Measurements from ENCODE around the gene METTL21C.

METTL21C gene

GRCh38 chr13:102696465-102696864, 1.6 kb upstream of the METTL21C start:
- no peaks in the 10 kb centered on the region for H3K27me3 ChIP-seq (ENCODE audit: insufficient read depth, low read length)
- no peak overlapping the region for H3K27ac ChIP-seq (ENCODE audit: low read length)
- H3K4me1 ChIP-seq (ENCODE audit: insufficient read depth, low read length) = peaks cover 4% of the 10 kb centered on the region; the same call in 1 of the 2 replicates
- no peak overlapping the region for H3K9ac ChIP-seq (ENCODE audit: low read depth, low read length)
- no peaks in the 10 kb centered on the region for H3K9me3 ChIP-seq (ENCODE audit: insufficient read depth, low read depth, low read length)
- H3K36me3 ChIP-seq (ENCODE audit: insufficient read depth, low read depth, low read length) = no peaks in the 10 kb centered on the region
- no peak overlapping the region for H3K4me3 ChIP-seq (ENCODE audit: low read length)

- H3K27me3 ChIP-seq (ENCODE audit: insufficient read depth, low read length) = no peaks in the 10 kb centered on the region
- H3K27ac ChIP-seq (ENCODE audit: low read length) = no peak overlapping the region
- H3K36me3 ChIP-seq (ENCODE audit: insufficient read depth, low read depth, low read length) = no peaks in the 10 kb centered on the region
- H3K4me1 ChIP-seq (ENCODE audit: insufficient read depth, low read length) = peaks cover 4% of the 10 kb centered on the region; the same call in 1 of the 2 replicates
- H3K9me3 ChIP-seq (ENCODE audit: insufficient read depth, low read depth, low read length) = no peaks in the 10 kb centered on the region
- H3K9ac ChIP-seq (ENCODE audit: low read depth, low read length) = no peak overlapping the region
- H3K4me3 ChIP-seq (ENCODE audit: low read length) = no peak overlapping the region
Measured at GRCh38 chr13:102693776-102694175, 1.1 kb downstream of the METTL21C start.

- no peak overlapping the region for H3K9ac ChIP-seq (ENCODE audit: low read depth, low read length)
- H3K4me3 ChIP-seq (ENCODE audit: low read length) = no peak overlapping the region
- no peaks in the 10 kb centered on the region for H3K27me3 ChIP-seq (ENCODE audit: insufficient read depth, low read length)
- no peaks in the 10 kb centered on the region for H3K9me3 ChIP-seq (ENCODE audit: insufficient read depth, low read depth, low read length)
- H3K36me3 ChIP-seq (ENCODE audit: insufficient read depth, low read depth, low read length) = no peaks in the 10 kb centered on the region
- peaks cover 7% of the 10 kb centered on the region; the same call in 1 of the 2 replicates for H3K4me1 ChIP-seq (ENCODE audit: insufficient read depth, low read length)
- H3K27ac ChIP-seq (ENCODE audit: low read length) = no peak overlapping the region
Measured at GRCh38 chr13:102693250-102693649, 1.6 kb downstream of the METTL21C start.

GRCh38 chr13:102692491-102692826, 2.4 kb downstream of the METTL21C start:
- no peaks in the 10 kb centered on the region for H3K36me3 ChIP-seq (ENCODE audit: insufficient read depth, low read depth, low read length)
- no peak overlapping the region for H3K4me3 ChIP-seq (ENCODE audit: low read length)
- H3K9ac ChIP-seq (ENCODE audit: low read depth, low read length) = no peak overlapping the region
- no peaks in the 10 kb centered on the region for H3K27me3 ChIP-seq (ENCODE audit: insufficient read depth, low read length)
- H3K27ac ChIP-seq (ENCODE audit: low read length) = no peak overlapping the region
- no peaks in the 10 kb centered on the region for H3K9me3 ChIP-seq (ENCODE audit: insufficient read depth, low read depth, low read length)
- peaks cover 12% of the 10 kb centered on the region; the same call in 1 of the 2 replicates for H3K4me1 ChIP-seq (ENCODE audit: insufficient read depth, low read length)

- Histone ChIP-seq H3K27ac (ENCODE audit: low read length) (no peak overlapping the region), H3K4me1 (ENCODE audit: insufficient read depth, low read length) (peaks cover 12% of the 10 kb centered on the region; the same call in 1 of the 2 replicates), H3K27me3 (ENCODE audit: insufficient read depth, low read length) (no peaks in the 10 kb centered on the region), H3K4me3 (ENCODE audit: low read length) (no peak overlapping the region), H3K36me3 (ENCODE audit: insufficient read depth, low read depth, low read length) (no peaks in the 10 kb centered on the region), H3K9ac (ENCODE audit: low read depth, low read length) (no peak overlapping the region), H3K9me3 (ENCODE audit: insufficient read depth, low read depth, low read length) (no peaks in the 10 kb centered on the region)
Measured at GRCh38 chr13:102690883-102691282, 4.0 kb downstream of the METTL21C start.

GRCh38 chr13:102688306-102688973, 6.4 kb downstream of the METTL21C start:
- Histone ChIP-seq H3K27ac (ENCODE audit: low read length) (no peak overlapping the region), H3K9me3 (ENCODE audit: insufficient read depth, low read depth, low read length) (no peaks in the 10 kb centered on the region), H3K27me3 (ENCODE audit: insufficient read depth, low read length) (no peaks in the 10 kb centered on the region), H3K9ac (ENCODE audit: low read depth, low read length) (no peak overlapping the region), H3K4me3 (ENCODE audit: low read length) (no peak overlapping the region), H3K36me3 (ENCODE audit: insufficient read depth, low read depth, low read length) (no peaks in the 10 kb centered on the region), H3K4me1 (ENCODE audit: insufficient read depth, low read length) (peaks cover 12% of the 10 kb centered on the region; the same call in 1 of the 2 replicates)

GRCh38 chr13:102687520-102687919, 7.3 kb downstream of the METTL21C start:
- peaks cover 12% of the 10 kb centered on the region; the same call in 1 of the 2 replicates for H3K4me1 ChIP-seq (ENCODE audit: insufficient read depth, low read length)
- H3K9me3 ChIP-seq (ENCODE audit: insufficient read depth, low read depth, low read length) = no peaks in the 10 kb centered on the region
- H3K27me3 ChIP-seq (ENCODE audit: insufficient read depth, low read length) = no peaks in the 10 kb centered on the region
- H3K36me3 ChIP-seq (ENCODE audit: insufficient read depth, low read depth, low read length) = no peaks in the 10 kb centered on the region
- H3K4me3 ChIP-seq (ENCODE audit: low read length) = no peak overlapping the region
- H3K9ac ChIP-seq (ENCODE audit: low read depth, low read length) = no peak overlapping the region
- H3K27ac ChIP-seq (ENCODE audit: low read length) = no peak overlapping the region

GRCh38 chr13:102686024-102686423, 8.8 kb downstream of the METTL21C start:
- H3K9ac ChIP-seq (ENCODE audit: low read depth, low read length) = no peak overlapping the region
- no peak overlapping the region for H3K27ac ChIP-seq (ENCODE audit: low read length)
- H3K4me1 ChIP-seq (ENCODE audit: insufficient read depth, low read length) = peaks cover 8% of the 10 kb centered on the region; the same call in 1 of the 2 replicates
- no peaks in the 10 kb centered on the region for H3K9me3 ChIP-seq (ENCODE audit: insufficient read depth, low read depth, low read length)
- no peaks in the 10 kb centered on the region for H3K27me3 ChIP-seq (ENCODE audit: insufficient read depth, low read length)
- no peaks in the 10 kb centered on the region for H3K36me3 ChIP-seq (ENCODE audit: insufficient read depth, low read depth, low read length)
- H3K4me3 ChIP-seq (ENCODE audit: low read length) = no peak overlapping the region

- Histone ChIP-seq H3K9ac (ENCODE audit: low read depth, low read length) (no peak overlapping the region), H3K27ac (ENCODE audit: low read length) (no peak overlapping the region), H3K36me3 (ENCODE audit: insufficient read depth, low read depth, low read length) (peaks cover 10% of the 10 kb centered on the region), H3K4me1 (ENCODE audit: insufficient read depth, low read length) (peaks cover 8% of the 10 kb centered on the region; the same call in 1 of the 2 replicates), H3K27me3 (ENCODE audit: insufficient read depth, low read length) (no peaks in the 10 kb centered on the region), H3K4me3 (ENCODE audit: low read length) (no peak overlapping the region), H3K9me3 (ENCODE audit: insufficient read depth, low read depth, low read length) (no peaks in the 10 kb centered on the region)
Measured at GRCh38 chr13:102683637-102684036, 11.2 kb downstream of the METTL21C start.

GRCh38 chr13:102682727-102683126, 12.1 kb downstream of the METTL21C start:
- Histone ChIP-seq H3K4me1 (ENCODE audit: insufficient read depth, low read length) (no peaks in the 10 kb centered on the region), H3K27ac (ENCODE audit: low read length) (no peak overlapping the region), H3K36me3 (ENCODE audit: insufficient read depth, low read depth, low read length) (peaks cover 19% of the 10 kb centered on the region), H3K9ac (ENCODE audit: low read depth, low read length) (no peak overlapping the region), H3K9me3 (ENCODE audit: insufficient read depth, low read depth, low read length) (no peaks in the 10 kb centered on the region), H3K27me3 (ENCODE audit: insufficient read depth, low read length) (no peaks in the 10 kb centered on the region), H3K4me3 (ENCODE audit: low read length) (no peak overlapping the region)

- peaks cover 25% of the 10 kb centered on the region for H3K36me3 ChIP-seq (ENCODE audit: insufficient read depth, low read depth, low read length)
- no peak overlapping the region for H3K4me3 ChIP-seq (ENCODE audit: low read length)
- H3K27me3 ChIP-seq (ENCODE audit: insufficient read depth, low read length) = no peaks in the 10 kb centered on the region
- no peak overlapping the region for H3K9ac ChIP-seq (ENCODE audit: low read depth, low read length)
- H3K27ac ChIP-seq (ENCODE audit: low read length) = no peak overlapping the region
- H3K4me1 ChIP-seq (ENCODE audit: insufficient read depth, low read length) = no peaks in the 10 kb centered on the region
- H3K9me3 ChIP-seq (ENCODE audit: insufficient read depth, low read depth, low read length) = no peaks in the 10 kb centered on the region
Measured at GRCh38 chr13:102682211-102682610, 12.6 kb downstream of the METTL21C start.

GRCh38 chr13:102680842-102681740, 13.8 kb downstream of the METTL21C start:
- Histone ChIP-seq H3K4me1 (ENCODE audit: insufficient read depth, low read length) (no peaks in the 10 kb centered on the region), H3K27me3 (ENCODE audit: insufficient read depth, low read length) (no peaks in the 10 kb centered on the region), H3K36me3 (ENCODE audit: insufficient read depth, low read depth, low read length) (peaks cover 36% of the 10 kb centered on the region), H3K9me3 (ENCODE audit: insufficient read depth, low read depth, low read length) (no peaks in the 10 kb centered on the region), H3K27ac (ENCODE audit: low read length) (no peak overlapping the region), H3K4me3 (ENCODE audit: low read length) (no peak overlapping the region), H3K9ac (ENCODE audit: low read depth, low read length) (no peak overlapping the region)

Data from iPS-20b (cell line).